Skeletal muscle cell (primary cell): Measurements from ENCODE around the gene CSGALNACT2.
A peak's percentile ranks its signal among the peaks of the same experiment; 100 is the strongest.
"Not testable (repeated sequence)": the region's sequence is repeated elsewhere in the genome, so short reads cannot be mapped to it uniquely, and the experiment has no call there.

Source experiments
- DNase-seq: peaks from one replicate; pipeline ENCODE4 v3.0.0-alpha.2; 2010; ENCODE audit warnings: low read depth
- H3K4me3 ChIP-seq: 2 replicates; pipeline ENCODE4 v1.5.1; 2011; ENCODE audit warnings: low read depth, mild to moderate bottlenecking, control low read depth, low read length, moderate library complexity

CSGALNACT2 gene

GRCh38 chr10:43167498-43167889, 29.2 kb downstream of the CSGALNACT2 start:
- H3K4me3 ChIP-seq: no peak overlapping the region
- no peak for DNase-seq

- DNase-seq: no peak
- H3K4me3 ChIP-seq: no peak overlapping the region
Observed at GRCh38 chr10:43170491-43170890, 32.2 kb downstream of the CSGALNACT2 start.

- DNase-seq: no peak
- H3K4me3 ChIP-seq: no peak overlapping the region
Observed at GRCh38 chr10:43172645-43173044, 34.4 kb downstream of the CSGALNACT2 start.

GRCh38 chr10:43173120-43173519, 34.9 kb downstream of the CSGALNACT2 start:
- H3K4me3 ChIP-seq: no peak overlapping the region
- no peak for DNase-seq

- no peak for DNase-seq
- H3K4me3 ChIP-seq: no peak overlapping the region
Observed at GRCh38 chr10:43174969-43175368, 36.7 kb downstream of the CSGALNACT2 start.

- DNase-seq: no peak
- no peak overlapping the region for H3K4me3 ChIP-seq
Observed at GRCh38 chr10:43176271-43176670, 38.0 kb downstream of the CSGALNACT2 start.

- no peak for DNase-seq
- no peak overlapping the region for H3K4me3 ChIP-seq
Observed at GRCh38 chr10:43177595-43177994, 39.4 kb downstream of the CSGALNACT2 start.

- DNase-seq: no peak
- no peak overlapping the region for H3K4me3 ChIP-seq
Observed at GRCh38 chr10:43181146-43181545, 42.9 kb downstream of the CSGALNACT2 start.

- H3K4me3 ChIP-seq, DNase-seq: not testable (repeated sequence)
Observed at GRCh38 chr10:43183764-43184163, 45.5 kb downstream of the CSGALNACT2 start.

GRCh38 chr10:43186150-43186549, 47.9 kb downstream of the CSGALNACT2 start:
- no peak for DNase-seq
- H3K4me3 ChIP-seq: no peak overlapping the region

GRCh38 chr10:43187213-43187612, 49.0 kb downstream of the CSGALNACT2 start:
- no peak overlapping the region for H3K4me3 ChIP-seq
- DNase-seq: no peak

GRCh38 chr10:43188702-43189101, 50.5 kb downstream of the CSGALNACT2 start:
- peak; percentile 25 for DNase-seq
- H3K4me3 ChIP-seq: no peak overlapping the region

GRCh38 chr10:43190289-43190688, 52.0 kb downstream of the CSGALNACT2 start:
- H3K4me3 ChIP-seq: no peak overlapping the region
- no peak for DNase-seq

- H3K4me3 ChIP-seq: no peak overlapping the region
- DNase-seq: no peak
Observed at GRCh38 chr10:43190775-43191174, 52.5 kb downstream of the CSGALNACT2 start.

GRCh38 chr10:43192884-43193283, 54.6 kb downstream of the CSGALNACT2 start:
- no peak overlapping the region for H3K4me3 ChIP-seq
- no peak for DNase-seq

- no peak for DNase-seq
Observed at GRCh38 chr10:43193496-43194080, 55.3 kb downstream of the CSGALNACT2 start.

GRCh38 chr10:43194266-43194665, 56.0 kb downstream of the CSGALNACT2 start:
- DNase-seq: no peak
- H3K4me3 ChIP-seq: no peak overlapping the region

More at GRCh38 chr10:43193496-43194080, 55.3 kb downstream of the CSGALNACT2 start:
- no peak overlapping the region for H3K4me3 ChIP-seq

- H3K4me3 ChIP-seq: no peak overlapping the region
- no peak for DNase-seq
Observed at GRCh38 chr10:43194859-43195258, 56.6 kb downstream of the CSGALNACT2 start.

GRCh38 chr10:43195557-43195956, 57.3 kb downstream of the CSGALNACT2 start:
- DNase-seq: no peak

GRCh38 chr10:43196131-43196980, 58.1 kb downstream of the CSGALNACT2 start:
- H3K4me3 ChIP-seq: no peak overlapping the region
- DNase-seq: no peak

More at GRCh38 chr10:43195557-43195956, 57.3 kb downstream of the CSGALNACT2 start:
- no peak overlapping the region for H3K4me3 ChIP-seq
